IPS-18a (cell line): ENCODE results near the gene INSM1.
A peak's percentile ranks its signal among the peaks of the same experiment; 100 is the strongest.
"Not testable (repeated sequence)": the region's sequence is repeated elsewhere in the genome, so short reads cannot be mapped to it uniquely, and the experiment has no call there.

Source experiments
- H3K27ac ChIP-seq: one replicate; pipeline ENCODE4 v1.5.1; 2013; ENCODE audit warnings: low read length
- H3K27me3 ChIP-seq: one replicate; pipeline ENCODE4 v1.6.1; 2013; ENCODE audit warnings: mild to moderate bottlenecking, low read length; ENCODE audit not compliant: control insufficient read depth, insufficient read depth
- H3K36me3 ChIP-seq: one replicate; pipeline ENCODE4 v1.6.1; 2013; ENCODE audit warnings: low read depth, low read length; ENCODE audit not compliant: control insufficient read depth
- H3K4me1 ChIP-seq: one replicate; pipeline ENCODE4 v1.6.1; 2013; ENCODE audit warnings: low read depth, low read length; ENCODE audit not compliant: control insufficient read depth
- H3K4me3 ChIP-seq: one replicate; pipeline ENCODE4 v1.5.1; 2013; ENCODE audit warnings: low read length
- H3K9ac ChIP-seq: one replicate; pipeline ENCODE4 v1.6.1; 2013; ENCODE audit warnings: mild to moderate bottlenecking, low read length, moderate library complexity
- H3K9me3 ChIP-seq: one replicate; pipeline ENCODE4 v1.6.1; 2013; ENCODE audit warnings: low read depth, low read length; ENCODE audit not compliant: control insufficient read depth

INSM1 gene

GRCh38 chr20:20338133-20338730, 29.7 kb upstream of the INSM1 start:
- H3K27me3 ChIP-seq, result no peaks in the 10 kb centered on the region
- H3K4me3 ChIP-seq, result no peak overlapping the region
- no peaks in the 10 kb centered on the region for H3K9me3 ChIP-seq
- no peaks in the 10 kb centered on the region for H3K36me3 ChIP-seq
- H3K9ac ChIP-seq, result no peak overlapping the region
- H3K27ac ChIP-seq, result no peak overlapping the region
- no peaks in the 10 kb centered on the region for H3K4me1 ChIP-seq

GRCh38 chr20:20340443-20340842, 27.5 kb upstream of the INSM1 start:
- H3K4me1 ChIP-seq, result no peaks in the 10 kb centered on the region
- no peaks in the 10 kb centered on the region for H3K9me3 ChIP-seq
- no peak overlapping the region for H3K9ac ChIP-seq
- no peak overlapping the region for H3K4me3 ChIP-seq
- no peaks in the 10 kb centered on the region for H3K27me3 ChIP-seq
- H3K36me3 ChIP-seq, result no peaks in the 10 kb centered on the region
- H3K27ac ChIP-seq, result no peak overlapping the region

DNA sequence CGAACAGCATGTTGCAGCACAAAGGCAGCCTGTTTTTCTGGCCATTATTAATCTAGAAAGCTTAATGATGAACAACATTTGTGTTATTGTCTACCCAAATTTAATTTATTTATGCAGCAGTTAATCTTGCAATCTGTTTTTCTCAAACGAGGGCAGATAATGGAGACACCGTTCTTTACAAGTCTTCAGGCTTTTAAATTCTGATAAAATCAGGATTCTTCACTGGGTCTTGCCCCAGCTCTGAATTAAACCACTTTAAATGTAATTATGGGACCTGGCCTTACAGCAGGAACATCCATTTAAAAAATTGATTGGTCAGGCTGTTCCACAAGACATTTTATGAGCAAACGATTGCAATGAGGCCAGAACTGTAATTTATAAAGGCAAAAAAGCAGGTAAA, 26.5 kb upstream of the INSM1 start:
- Histone ChIP-seq H3K27me3 (no peaks in the 10 kb centered on the region), H3K27ac (no peak overlapping the region), H3K36me3 (no peaks in the 10 kb centered on the region), H3K4me3 (no peak overlapping the region), H3K4me1 (no peaks in the 10 kb centered on the region), H3K9ac (no peak overlapping the region), H3K9me3 (no peaks in the 10 kb centered on the region)

DNA sequence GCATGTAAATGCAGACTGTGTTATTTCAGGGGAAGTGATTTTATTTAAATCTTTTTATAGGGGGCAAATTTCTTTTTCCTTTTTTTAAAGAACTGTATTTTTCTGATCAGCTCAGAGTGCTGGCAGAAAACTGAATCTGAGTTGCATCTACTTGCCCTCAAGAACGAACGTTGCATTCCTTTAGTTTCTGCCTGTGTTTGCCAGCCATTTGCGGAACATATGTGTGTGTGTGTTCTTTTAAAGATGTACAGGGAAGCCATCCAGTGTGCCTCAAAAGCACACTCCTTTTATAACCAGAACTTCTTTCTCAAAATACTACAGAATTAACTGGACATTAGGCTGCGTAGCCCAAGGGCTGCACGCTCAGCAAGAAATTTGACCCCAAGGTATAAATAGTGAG, 25.8 kb upstream of the INSM1 start:
- Histone ChIP-seq H3K4me3 (no peak overlapping the region), H3K9me3 (no peaks in the 10 kb centered on the region), H3K4me1 (no peaks in the 10 kb centered on the region), H3K36me3 (no peaks in the 10 kb centered on the region), H3K9ac (no peak overlapping the region), H3K27me3 (no peaks in the 10 kb centered on the region), H3K27ac (no peak overlapping the region)

DNA sequence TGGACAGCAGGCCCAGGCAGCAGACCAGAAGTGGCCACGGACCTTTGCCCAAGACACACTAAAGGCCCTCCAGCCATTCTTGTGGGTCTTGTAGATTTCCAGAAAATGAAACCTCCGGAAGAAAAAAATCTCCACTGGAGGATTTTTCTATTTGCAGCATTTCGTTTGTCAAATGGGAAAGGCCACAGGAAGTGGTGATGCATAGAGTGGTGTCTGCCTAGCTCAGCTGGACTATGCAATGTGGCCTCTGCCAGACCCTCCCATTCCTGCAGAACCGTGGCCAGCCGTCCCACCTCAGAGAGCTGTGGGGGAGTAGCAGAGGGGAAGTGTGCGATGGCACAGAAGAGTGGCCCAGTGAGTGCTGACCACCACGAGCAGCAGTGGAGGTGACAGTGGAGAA, 24.0 kb upstream of the INSM1 start:
- no peak overlapping the region for H3K27ac ChIP-seq
- no peak overlapping the region for H3K4me3 ChIP-seq
- H3K9ac ChIP-seq, result no peak overlapping the region
- no peaks in the 10 kb centered on the region for H3K27me3 ChIP-seq
- H3K4me1 ChIP-seq, result no peaks in the 10 kb centered on the region
- H3K36me3 ChIP-seq, result no peaks in the 10 kb centered on the region
- no peaks in the 10 kb centered on the region for H3K9me3 ChIP-seq

DNA sequence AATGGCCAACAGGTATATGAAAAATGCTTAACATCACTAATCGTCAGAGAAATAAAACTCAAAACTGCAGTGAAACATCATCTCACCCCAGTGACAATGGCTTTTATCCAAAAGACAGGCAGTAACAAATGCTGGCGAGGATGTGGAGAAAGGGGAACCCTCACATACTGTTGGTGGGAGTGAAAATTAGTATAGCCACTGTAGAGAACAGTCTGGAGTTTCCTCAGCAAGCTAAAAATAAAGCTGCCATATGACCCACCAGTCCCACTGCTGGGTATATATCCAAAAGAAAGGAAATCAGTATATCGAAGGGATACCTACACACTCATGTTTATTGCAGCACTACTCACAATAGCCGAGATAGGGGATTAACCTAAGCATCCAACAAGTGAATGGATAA, 23.4 kb upstream of the INSM1 start:
- Histone ChIP-seq H3K27ac (no peak overlapping the region), H3K4me3 (no peak overlapping the region), H3K36me3 (no peaks in the 10 kb centered on the region), H3K9me3 (no peaks in the 10 kb centered on the region), H3K4me1 (no peaks in the 10 kb centered on the region), H3K9ac (no peak overlapping the region), H3K27me3 (no peaks in the 10 kb centered on the region)

DNA sequence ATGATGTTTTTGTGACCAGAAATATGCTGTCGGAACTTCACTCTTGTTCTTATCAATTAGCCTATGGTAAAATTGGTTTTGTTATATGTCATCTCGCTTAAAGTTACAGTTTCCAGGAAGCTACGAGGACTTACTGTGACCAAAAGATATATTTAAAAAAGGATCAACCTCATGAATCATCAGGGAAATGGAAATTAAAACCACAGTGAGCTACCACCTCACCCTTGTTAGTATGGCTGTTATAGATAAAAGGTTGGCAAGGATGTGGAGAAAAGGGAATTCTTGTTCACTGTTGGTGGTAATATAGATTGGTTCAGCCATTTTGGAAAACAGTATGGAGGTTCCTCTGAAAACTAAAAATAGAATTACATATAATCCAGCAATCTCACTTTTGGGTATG, 14.3 kb upstream of the INSM1 start:
- no peak overlapping the region for H3K27ac ChIP-seq
- H3K9me3 ChIP-seq, result no peaks in the 10 kb centered on the region
- H3K4me3 ChIP-seq, result no peak overlapping the region
- H3K4me1 ChIP-seq, result no peaks in the 10 kb centered on the region
- no peak overlapping the region for H3K9ac ChIP-seq
- peaks cover 4% of the 10 kb centered on the region for H3K27me3 ChIP-seq
- no peaks in the 10 kb centered on the region for H3K36me3 ChIP-seq

- not testable (repeated sequence) for H3K36me3 ChIP-seq, H3K9ac ChIP-seq, H3K27ac ChIP-seq, H3K4me3 ChIP-seq, H3K4me1 ChIP-seq, H3K9me3 ChIP-seq
- peaks cover 16% of the 10 kb centered on the region for H3K27me3 ChIP-seq
These were observed 12.4 kb upstream of the INSM1 start for GRCh38 chr20:20355503-20355902.

DNA sequence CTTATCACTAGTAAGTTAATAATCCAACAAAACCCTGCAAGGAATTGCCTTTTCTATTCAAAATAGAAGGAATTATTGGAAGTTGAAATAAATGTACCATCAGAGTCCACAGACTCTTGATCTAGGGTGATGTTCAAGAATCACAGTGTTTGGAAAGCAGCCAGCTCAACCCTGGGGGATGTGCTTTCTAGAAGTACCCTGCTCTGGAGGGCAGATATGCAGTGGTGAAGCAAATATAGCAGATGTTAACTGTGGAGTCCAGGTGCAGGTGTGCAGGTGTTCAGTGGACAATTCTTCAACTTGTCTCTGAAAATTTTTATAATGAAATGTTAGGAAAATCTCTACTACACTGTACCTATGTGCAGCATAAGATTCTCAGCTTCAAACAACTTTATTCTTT, 9.1 kb upstream of the INSM1 start:
- no peak overlapping the region for H3K9ac ChIP-seq
- H3K4me3 ChIP-seq, result no peak overlapping the region
- H3K36me3 ChIP-seq, result no peaks in the 10 kb centered on the region
- H3K27me3 ChIP-seq, result peaks cover 49% of the 10 kb centered on the region
- H3K27ac ChIP-seq, result no peak overlapping the region
- H3K9me3 ChIP-seq, result no peaks in the 10 kb centered on the region
- H3K4me1 ChIP-seq, result peaks cover 7% of the 10 kb centered on the region

- Histone ChIP-seq H3K27me3 (peaks cover 57% of the 10 kb centered on the region), H3K27ac (no peak overlapping the region), H3K9ac (no peak overlapping the region), H3K36me3 (no peaks in the 10 kb centered on the region), H3K9me3 (no peaks in the 10 kb centered on the region), H3K4me1 (peaks cover 7% of the 10 kb centered on the region), H3K4me3 (no peak overlapping the region)
These were observed 8.3 kb upstream of the INSM1 start for GRCh38 chr20:20359628-20360027.

DNA sequence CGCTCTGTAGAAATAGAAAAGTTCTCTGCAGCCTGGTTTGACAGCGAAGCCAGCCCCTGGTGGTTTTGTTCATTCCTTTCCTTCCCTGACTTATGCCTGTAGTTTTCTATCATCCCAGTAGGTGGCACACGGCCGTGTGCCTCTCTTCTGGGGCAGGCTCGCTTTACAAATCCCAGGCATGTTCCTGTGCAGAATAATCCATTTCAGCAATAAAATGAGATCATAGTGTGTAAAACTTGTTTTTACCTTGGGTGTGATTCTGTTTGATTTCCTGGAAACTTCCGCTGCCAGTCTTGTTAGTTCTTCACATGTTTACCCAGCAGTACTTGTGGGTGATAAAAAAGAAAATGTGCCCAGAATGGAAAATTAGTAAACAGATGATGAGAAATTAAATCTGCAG, 7.4 kb upstream of the INSM1 start:
- H3K27ac ChIP-seq, result no peak overlapping the region
- peaks cover 66% of the 10 kb centered on the region for H3K27me3 ChIP-seq
- H3K4me3 ChIP-seq, result no peak overlapping the region
- H3K36me3 ChIP-seq, result no peaks in the 10 kb centered on the region
- peaks cover 9% of the 10 kb centered on the region for H3K4me1 ChIP-seq
- H3K9ac ChIP-seq, result no peak overlapping the region
- no peaks in the 10 kb centered on the region for H3K9me3 ChIP-seq

GRCh38 chr20:20362774-20363433, 5.0 kb upstream of the INSM1 start:
- Histone ChIP-seq H3K4me1 (peaks cover 18% of the 10 kb centered on the region), H3K9ac (no peak overlapping the region), H3K9me3 (no peaks in the 10 kb centered on the region), H3K27me3 (peaks cover 87% of the 10 kb centered on the region), H3K36me3 (no peaks in the 10 kb centered on the region), H3K27ac (no peak overlapping the region), H3K4me3 (peak overlapping the region; percentile 53)
